T-helper 17 cell (primary cell): Measurements from ENCODE around the gene APOM. TPM values are rescaled to one million over a fixed set of nuclear protein-coding genes. Genes with fewer than 3 reads are reported as not detected.
A peak's percentile ranks its signal among the peaks of the same experiment; 100 is the strongest.

Experiments used
- ATAC-seq: fragments of 150-1000 bp; cut with Tn5 transposase; 2 replicates; pipeline ENCODE4 v1.10.0; 2021; ENCODE audit warnings: mild to moderate bottlenecking, moderate library complexity
- DNase-seq, 3 donors: peaks; one replicate each; pipeline versions ENCODE4 v3.0.0 to v3.0.0-alpha.2; 2020 to 2021
- H3K9me3 ChIP-seq: one replicate; pipeline ENCODE4 v1.7.0; 2013; ENCODE audit warnings: low read length, mild to moderate bottlenecking; ENCODE audit not compliant: control insufficient read depth, poor library complexity, severe bottlenecking
- H3K27ac Mint-ChIP-seq: one replicate; pipeline ENCODE4 v1.8.0; 2022; ENCODE audit warnings: mild to moderate bottlenecking, moderate library complexity, mixed read lengths
- H3K27me3 Mint-ChIP-seq: one replicate; pipeline ENCODE4 v1.8.0; 2022; ENCODE audit warnings: mixed read lengths
- H3K36me3 Mint-ChIP-seq: one replicate; pipeline ENCODE4 v1.8.0; 2022; ENCODE audit warnings: low read depth, mixed read lengths
- H3K4me1 Mint-ChIP-seq: one replicate; pipeline ENCODE4 v1.8.0; 2022; ENCODE audit warnings: mild to moderate bottlenecking, mixed read lengths
- H3K4me3 Mint-ChIP-seq: one replicate; pipeline ENCODE4 v1.8.0; 2022; ENCODE audit warnings: mild to moderate bottlenecking, moderate library complexity, mixed read lengths
- total RNA-seq, 4 donors: library from RNA in 2 of 4; stranded (reverse) in 2 of 4; gene quantifications; one replicate each; pipeline ENCODE4 v1.2.3 and lab custom pipeline; 2022 to 2026

Gene APOM
- total RNA-seq, 2 donors from 2014 or later = 2.9 to 4.0 TPM

DNA sequence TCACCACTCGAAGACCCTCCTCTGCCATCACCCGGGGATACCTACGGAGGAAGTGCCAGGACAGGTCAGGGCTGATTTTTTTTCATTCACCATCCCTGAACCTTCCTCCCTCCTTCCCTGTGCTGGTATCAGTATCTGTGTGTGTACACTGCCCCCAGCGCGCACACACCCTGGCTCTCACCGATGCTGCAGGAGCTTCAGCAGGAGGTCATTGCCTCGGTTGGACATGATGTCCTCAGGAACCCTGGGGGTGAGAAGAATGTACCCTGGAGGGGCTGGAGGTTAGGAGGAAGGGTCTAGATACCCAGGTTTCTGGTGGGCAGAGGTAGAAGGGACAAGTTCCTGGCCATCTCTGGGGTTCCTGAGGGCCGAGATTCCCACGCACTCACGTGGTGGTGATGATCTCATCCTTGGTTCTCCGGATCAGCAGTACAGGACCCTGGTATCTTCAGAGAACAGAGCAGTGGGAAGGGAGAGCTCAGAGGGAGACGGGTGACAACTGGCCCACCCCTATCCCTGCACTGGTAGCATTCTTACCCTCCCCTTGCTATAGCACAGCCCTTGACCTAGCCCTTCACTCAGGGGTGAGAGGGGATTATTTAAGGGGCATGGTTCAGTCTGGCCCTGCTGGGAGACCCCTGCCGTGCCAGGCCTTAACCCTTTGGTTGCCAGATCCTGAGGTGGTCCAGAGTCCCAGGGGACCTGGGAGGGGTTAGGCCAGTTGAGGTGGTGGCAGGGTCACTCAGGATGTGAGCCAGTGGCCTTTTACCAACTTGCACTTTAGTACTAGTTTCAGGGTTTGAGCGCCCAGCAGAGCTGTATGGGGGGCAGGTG lies 32.4 kb downstream of the APOM start:
- no peak for DNase-seq
- ATAC-seq = no peak
- Mint-ChIP-seq H3K36me3 (peaks cover 9% of the 10 kb centered on the region), H3K4me3 (no peak overlapping the region), H3K4me1 (peaks cover 7% of the 10 kb centered on the region), H3K27me3 (no peaks in the 10 kb centered on the region), H3K27ac (no peak overlapping the region)
- no peaks in the 10 kb centered on the region for H3K9me3 ChIP-seq

GRCh38 chr6:31689249-31690110 lies 33.8 kb downstream of the APOM start:
- no peak for ATAC-seq
- peaks cover 9% of the 10 kb centered on the region for H3K36me3 Mint-ChIP-seq
- peaks cover 7% of the 10 kb centered on the region for H3K4me1 Mint-ChIP-seq
- H3K9me3 ChIP-seq = no peaks in the 10 kb centered on the region
- no peak overlapping the region for H3K4me3 Mint-ChIP-seq
- H3K27ac Mint-ChIP-seq = peak overlapping the region; percentile 34
- no peak for DNase-seq
- H3K27me3 Mint-ChIP-seq = no peaks in the 10 kb centered on the region

DNA sequence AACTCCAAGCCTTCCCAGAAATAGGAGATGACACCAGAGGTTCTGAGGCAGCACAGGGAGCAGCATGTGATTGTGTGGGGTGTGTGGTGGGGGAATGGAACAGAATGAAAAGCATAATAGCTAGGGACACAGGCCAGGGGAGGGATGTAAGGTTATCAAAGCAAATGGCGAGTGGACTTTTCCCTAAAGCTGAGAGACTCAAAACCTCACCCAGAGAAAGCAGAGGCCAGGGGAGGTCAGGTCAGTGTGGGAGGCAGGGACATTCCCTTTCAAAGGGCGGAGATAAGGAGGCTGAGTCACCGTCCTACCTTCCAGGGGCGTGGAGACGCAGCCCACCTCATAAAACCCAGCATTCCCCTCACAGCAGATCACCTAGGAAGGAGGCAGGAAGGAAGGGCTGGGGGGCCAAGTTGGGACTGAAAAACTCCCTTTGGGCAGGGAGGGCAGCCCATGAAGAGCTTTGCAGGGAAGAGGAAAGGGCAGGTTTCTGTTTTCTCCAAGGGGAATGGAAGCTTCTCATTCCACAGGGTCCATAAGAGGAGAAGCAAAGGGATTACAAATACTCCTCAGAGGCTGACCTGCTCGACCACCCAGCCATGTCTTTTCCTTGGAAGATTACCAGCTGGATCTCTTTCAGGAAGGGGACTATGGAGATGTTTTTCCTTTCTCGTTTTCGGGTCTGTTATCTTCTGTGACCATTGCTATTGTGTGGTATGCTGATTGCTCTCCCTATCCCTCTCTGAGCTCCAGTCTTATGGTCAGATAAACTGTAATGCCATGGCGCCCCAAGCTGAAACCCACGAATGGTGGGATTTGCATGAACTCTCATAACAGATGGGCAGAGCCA lies 34.8 kb downstream of the APOM start:
- peak overlapping the region; percentile 49 for H3K4me3 Mint-ChIP-seq
- H3K4me1 Mint-ChIP-seq = peaks cover 7% of the 10 kb centered on the region
- peak overlapping the region; percentile 34 for H3K27ac Mint-ChIP-seq
- H3K36me3 Mint-ChIP-seq = peaks cover 9% of the 10 kb centered on the region
- ATAC-seq (no peak), DNase-seq (no peak)
- H3K9me3 ChIP-seq = no peaks in the 10 kb centered on the region
- H3K27me3 Mint-ChIP-seq = no peaks in the 10 kb centered on the region

DNA sequence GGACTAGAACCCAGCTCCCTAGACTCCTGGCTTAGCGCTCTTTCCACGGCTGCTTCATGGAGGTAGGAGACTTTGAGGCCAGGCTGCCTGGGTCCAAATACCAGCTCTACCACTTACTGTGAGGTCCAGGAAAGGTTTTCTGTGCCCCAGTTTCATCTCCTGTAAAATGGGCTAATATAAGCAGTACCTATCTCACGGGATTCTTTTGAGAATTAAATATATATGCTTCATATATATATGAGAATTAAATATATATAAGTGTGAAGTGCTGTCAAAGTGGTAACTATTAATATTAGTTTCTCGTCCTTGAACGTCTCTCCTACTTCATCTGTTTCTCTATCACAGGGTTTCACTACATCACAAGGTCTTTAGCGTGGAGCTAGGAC lies 35.4 kb downstream of the APOM start:
- DNase-seq (no peak), ATAC-seq (no peak)
- no peaks in the 10 kb centered on the region for H3K9me3 ChIP-seq
- H3K4me3 Mint-ChIP-seq = no peak overlapping the region
- H3K36me3 Mint-ChIP-seq = peaks cover 9% of the 10 kb centered on the region
- no peaks in the 10 kb centered on the region for H3K27me3 Mint-ChIP-seq
- no peak overlapping the region for H3K27ac Mint-ChIP-seq
- peaks cover 7% of the 10 kb centered on the region for H3K4me1 Mint-ChIP-seq

DNA sequence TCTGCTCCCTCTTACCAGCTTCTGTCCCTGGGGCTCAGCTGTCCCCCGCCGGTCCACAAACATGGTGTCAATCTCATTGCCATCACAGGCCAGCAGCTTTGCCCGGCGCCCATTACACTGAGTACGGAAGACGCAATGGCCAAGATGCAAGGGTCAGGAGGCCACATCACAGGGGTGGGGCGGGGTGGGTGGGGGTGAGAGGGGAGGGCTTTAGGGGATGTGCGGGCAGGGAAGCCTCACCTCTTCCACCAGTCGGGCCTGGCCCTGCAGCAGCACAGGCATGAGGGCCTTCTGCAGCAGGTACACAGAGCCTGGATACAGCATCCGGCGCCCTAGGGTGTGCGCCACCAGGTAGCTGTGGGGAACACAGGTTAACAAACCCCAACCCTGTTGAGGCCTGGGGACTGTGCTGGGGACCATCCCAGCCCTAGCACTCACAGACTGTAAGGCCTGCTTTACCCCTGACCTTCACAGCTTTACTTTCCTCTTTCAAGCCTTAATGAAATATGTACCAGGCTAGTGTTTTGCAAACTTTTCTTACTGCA lies 35.9 kb downstream of the APOM start:
- no peak overlapping the region for H3K27ac Mint-ChIP-seq
- peaks cover 5% of the 10 kb centered on the region for H3K4me1 Mint-ChIP-seq

GRCh38 chr6:31692353-31692752 lies 36.7 kb downstream of the APOM start:
- peaks cover 9% of the 10 kb centered on the region for H3K36me3 Mint-ChIP-seq
- no peaks in the 10 kb centered on the region for H3K27me3 Mint-ChIP-seq
- no peak for ATAC-seq
- peaks cover 8% of the 10 kb centered on the region for H3K4me1 Mint-ChIP-seq
- no peak for DNase-seq
- H3K9me3 ChIP-seq = no peaks in the 10 kb centered on the region
- no peak overlapping the region for H3K4me3 Mint-ChIP-seq
- H3K27ac Mint-ChIP-seq = no peak overlapping the region

More for the DNA sequence above, 35.9 kb downstream of the APOM start:
- Mint-ChIP-seq H3K27me3 (no peaks in the 10 kb centered on the region), H3K36me3 (peaks cover 6% of the 10 kb centered on the region), H3K4me3 (no peak overlapping the region)
- H3K9me3 ChIP-seq = no peaks in the 10 kb centered on the region
- no peak for ATAC-seq
- no peak for DNase-seq

- Mint-ChIP-seq H3K36me3 (peaks cover 14% of the 10 kb centered on the region), H3K4me3 (no peak overlapping the region), H3K27me3 (no peaks in the 10 kb centered on the region), H3K27ac (no peak overlapping the region), H3K4me1 (peaks cover 13% of the 10 kb centered on the region)
- ATAC-seq (no peak), DNase-seq (no peak)
- H3K9me3 ChIP-seq = no peaks in the 10 kb centered on the region
These were observed 37.2 kb downstream of the APOM start for GRCh38 chr6:31692886-31693285.

- DNase-seq = no peak
- ATAC-seq = no peak
- H3K27ac Mint-ChIP-seq = no peak overlapping the region
These were observed 37.8 kb downstream of the APOM start for GRCh38 chr6:31693535-31693934.

DNA sequence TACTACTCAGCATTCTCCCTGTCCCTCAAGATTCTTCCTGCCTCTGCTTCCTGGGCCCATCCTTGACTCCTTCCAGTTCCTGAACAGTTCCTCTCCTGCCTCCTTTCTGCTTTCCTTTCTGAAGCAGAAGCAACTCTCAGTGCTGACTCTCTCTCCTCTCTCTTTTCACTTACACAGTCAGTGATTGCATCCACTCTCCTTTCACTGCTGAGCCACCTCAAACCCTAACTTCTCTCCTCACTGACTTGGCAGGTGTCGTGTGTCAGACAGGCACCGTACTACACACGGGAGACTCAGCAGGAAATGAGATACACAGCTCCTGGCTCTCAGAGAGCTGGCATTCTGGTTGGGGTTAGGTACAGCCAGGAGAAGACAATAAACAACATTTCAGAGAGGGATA lies 41.9 kb downstream of the APOM start:
- no peak for DNase-seq
- peak overlapping the region; percentile 93 for H3K27ac Mint-ChIP-seq
- ATAC-seq = no peak
- H3K4me3 Mint-ChIP-seq = no peak overlapping the region
- peaks cover 16% of the 10 kb centered on the region for H3K36me3 Mint-ChIP-seq
- no peaks in the 10 kb centered on the region for H3K9me3 ChIP-seq
- H3K27me3 Mint-ChIP-seq = no peaks in the 10 kb centered on the region
- peaks cover 27% of the 10 kb centered on the region for H3K4me1 Mint-ChIP-seq

More at GRCh38 chr6:31693535-31693934, 37.8 kb downstream of the APOM start:
- Mint-ChIP-seq H3K27me3 (no peaks in the 10 kb centered on the region), H3K4me1 (peaks cover 16% of the 10 kb centered on the region), H3K4me3 (no peak overlapping the region), H3K36me3 (peaks cover 14% of the 10 kb centered on the region)
- no peaks in the 10 kb centered on the region for H3K9me3 ChIP-seq

DNA sequence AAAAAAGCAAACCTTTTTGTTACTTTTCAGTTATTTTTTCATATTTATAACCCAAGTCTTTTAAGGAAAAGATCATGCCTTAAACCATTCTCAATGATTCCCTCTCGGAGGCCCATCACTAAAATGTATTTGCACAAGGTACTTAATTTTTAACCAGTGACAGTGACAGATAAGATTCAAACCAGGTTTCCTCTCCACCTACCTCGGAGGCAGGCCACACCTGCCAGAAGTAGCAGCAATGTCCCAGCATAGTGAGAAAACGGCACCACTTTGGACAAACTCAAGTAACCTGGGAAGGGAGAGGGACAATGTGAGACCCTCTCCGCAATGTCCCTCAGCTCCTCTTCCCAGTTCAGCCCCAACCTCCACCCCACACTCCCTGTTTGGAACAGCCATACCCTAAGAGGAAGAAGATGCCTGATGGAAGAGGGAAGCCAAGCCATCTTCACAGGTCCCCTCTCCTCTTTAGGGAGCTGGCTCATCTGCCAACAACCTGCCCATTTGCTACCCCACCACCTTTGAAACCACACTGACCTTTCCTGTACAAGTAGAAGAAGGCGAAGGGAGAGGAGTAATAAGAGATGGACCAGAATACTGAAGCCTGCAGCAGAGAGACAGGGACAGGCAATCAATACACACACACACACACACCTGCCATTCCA lies 45.2 kb downstream of the APOM start:
- H3K36me3 Mint-ChIP-seq = peaks cover 15% of the 10 kb centered on the region
- peak overlapping the region; percentile 100 for H3K4me3 Mint-ChIP-seq
- H3K4me1 Mint-ChIP-seq = peaks cover 34% of the 10 kb centered on the region
- no peaks in the 10 kb centered on the region for H3K27me3 Mint-ChIP-seq
- ATAC-seq (no peak), DNase-seq (no peak)
- H3K9me3 ChIP-seq = no peaks in the 10 kb centered on the region
- H3K27ac Mint-ChIP-seq = peak overlapping the region; percentile 100

DNA sequence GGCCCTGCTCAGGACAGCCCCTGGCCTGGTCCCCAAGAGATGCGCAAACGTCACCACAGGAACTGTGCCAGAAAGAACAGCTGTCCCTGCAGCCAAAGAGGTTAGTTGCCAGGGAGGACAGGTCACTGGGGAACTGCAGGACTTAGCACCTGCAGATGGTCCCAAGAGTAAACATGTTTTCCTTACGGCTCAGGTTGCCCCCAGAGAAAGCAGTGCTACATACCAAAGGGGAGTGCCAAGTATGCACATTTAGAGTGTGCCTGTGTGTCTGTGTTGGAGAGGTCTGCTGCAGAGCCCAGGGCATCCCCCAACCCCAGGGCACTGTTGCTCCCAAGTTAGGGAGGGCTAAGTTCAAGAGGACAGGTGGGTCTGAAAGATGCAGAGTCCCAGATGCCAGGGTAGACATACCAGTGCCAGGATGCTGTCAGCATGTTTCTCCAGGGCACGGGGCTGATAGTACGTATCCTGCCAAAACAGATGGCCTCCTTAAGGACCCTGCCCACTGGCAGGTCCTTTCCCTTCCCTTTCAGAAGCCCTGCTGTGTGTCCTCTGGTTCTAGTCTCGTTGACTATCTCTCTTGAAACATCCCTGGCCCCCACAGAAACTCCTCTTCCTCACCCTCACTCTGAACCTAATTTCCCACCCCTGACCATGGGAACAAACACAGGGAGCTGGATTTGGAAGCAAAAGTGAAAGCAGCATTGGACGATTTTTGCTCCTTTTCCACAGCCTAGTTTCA lies 46.1 kb downstream of the APOM start:
- H3K36me3 Mint-ChIP-seq = peaks cover 15% of the 10 kb centered on the region
- no peaks in the 10 kb centered on the region for H3K9me3 ChIP-seq
- ATAC-seq = no peak
- H3K4me3 Mint-ChIP-seq = peak overlapping the region; percentile 100
- no peak for DNase-seq
- peak overlapping the region; percentile 100 for H3K27ac Mint-ChIP-seq
- no peaks in the 10 kb centered on the region for H3K27me3 Mint-ChIP-seq
- peaks cover 34% of the 10 kb centered on the region for H3K4me1 Mint-ChIP-seq

GRCh38 chr6:31702405-31702818 lies 46.7 kb downstream of the APOM start:
- peak overlapping the region; percentile 100 for H3K27ac Mint-ChIP-seq
- DNase-seq = no peak

More at GRCh38 chr6:31702405-31702818, 46.7 kb downstream of the APOM start:
- peaks cover 31% of the 10 kb centered on the region for H3K4me1 Mint-ChIP-seq
- peaks cover 11% of the 10 kb centered on the region for H3K36me3 Mint-ChIP-seq
- H3K9me3 ChIP-seq = no peaks in the 10 kb centered on the region
- no peaks in the 10 kb centered on the region for H3K27me3 Mint-ChIP-seq
- no peak for ATAC-seq
- peak overlapping the region; percentile 100 for H3K4me3 Mint-ChIP-seq
